T-helper 17 cell (primary cell): ENCODE data around the gene COBL. TPM values are rescaled to one million over a fixed set of nuclear protein-coding genes. Genes with fewer than 3 reads are reported as not detected.
"Not testable (repeated sequence)": the region's sequence is repeated elsewhere in the genome, so short reads cannot be mapped to it uniquely, and the experiment has no call there.

Experiments used
- ATAC-seq: fragments of 150-1000 bp; cut with Tn5 transposase; 2 replicates; pipeline ENCODE4 v1.10.0; 2021; ENCODE audit warnings: mild to moderate bottlenecking, moderate library complexity
- DNase-seq, 3 donors: peaks; one replicate each; pipeline versions ENCODE4 v3.0.0 to v3.0.0-alpha.2; 2020 to 2021
- H3K9me3 ChIP-seq: one replicate; pipeline ENCODE4 v1.7.0; 2013; ENCODE audit warnings: low read length, mild to moderate bottlenecking; ENCODE audit not compliant: control insufficient read depth, poor library complexity, severe bottlenecking
- H3K27ac Mint-ChIP-seq: one replicate; pipeline ENCODE4 v1.8.0; 2022; ENCODE audit warnings: mild to moderate bottlenecking, moderate library complexity, mixed read lengths
- H3K27me3 Mint-ChIP-seq: one replicate; pipeline ENCODE4 v1.8.0; 2022; ENCODE audit warnings: mixed read lengths
- H3K36me3 Mint-ChIP-seq: one replicate; pipeline ENCODE4 v1.8.0; 2022; ENCODE audit warnings: low read depth, mixed read lengths
- H3K4me1 Mint-ChIP-seq: one replicate; pipeline ENCODE4 v1.8.0; 2022; ENCODE audit warnings: mild to moderate bottlenecking, mixed read lengths
- H3K4me3 Mint-ChIP-seq: one replicate; pipeline ENCODE4 v1.8.0; 2022; ENCODE audit warnings: mild to moderate bottlenecking, moderate library complexity, mixed read lengths
- total RNA-seq, 4 donors: library from RNA in 2 of 4; stranded (reverse) in 2 of 4; gene quantifications; one replicate each; pipeline ENCODE4 v1.2.3 and lab custom pipeline; 2022 to 2026

COBL gene
- total RNA-seq, 2 donors from 2014 or later, result not detected

GRCh38 chr7:51007551-51008505, 308.8 kb downstream of the COBL start:
- DNase-seq (no peak), ATAC-seq (no peak)
- H3K27ac Mint-ChIP-seq, result no peak overlapping the region
- H3K27me3 Mint-ChIP-seq, result peaks cover 13% of the 10 kb centered on the region
- H3K4me1 Mint-ChIP-seq, result peaks cover 2% of the 10 kb centered on the region
- no peaks in the 10 kb centered on the region for H3K9me3 ChIP-seq
- H3K36me3 Mint-ChIP-seq, result no peaks in the 10 kb centered on the region
- no peak overlapping the region for H3K4me3 Mint-ChIP-seq

- DNase-seq (no peak), ATAC-seq (no peak)
- H3K27me3 Mint-ChIP-seq, result peaks cover 6% of the 10 kb centered on the region
- no peak overlapping the region for H3K27ac Mint-ChIP-seq
- H3K9me3 ChIP-seq, result no peaks in the 10 kb centered on the region
- no peaks in the 10 kb centered on the region for H3K4me1 Mint-ChIP-seq
- H3K36me3 Mint-ChIP-seq, result no peaks in the 10 kb centered on the region
- no peak overlapping the region for H3K4me3 Mint-ChIP-seq
Measured at GRCh38 chr7:51006483-51007235, 309.9 kb downstream of the COBL start.

GRCh38 chr7:51005074-51005473, 311.5 kb downstream of the COBL start:
- ATAC-seq, result no peak
- DNase-seq, result no peak
- no peak overlapping the region for H3K27ac Mint-ChIP-seq
- no peak overlapping the region for H3K4me3 Mint-ChIP-seq
- no peaks in the 10 kb centered on the region for H3K9me3 ChIP-seq
- no peaks in the 10 kb centered on the region for H3K4me1 Mint-ChIP-seq
- peaks cover 6% of the 10 kb centered on the region for H3K27me3 Mint-ChIP-seq
- H3K36me3 Mint-ChIP-seq, result no peaks in the 10 kb centered on the region

- no peak for ATAC-seq
- no peaks in the 10 kb centered on the region for H3K36me3 Mint-ChIP-seq
- DNase-seq, result no peak
- no peaks in the 10 kb centered on the region for H3K9me3 ChIP-seq
- H3K27ac Mint-ChIP-seq, result no peak overlapping the region
- H3K4me1 Mint-ChIP-seq, result no peaks in the 10 kb centered on the region
- no peak overlapping the region for H3K4me3 Mint-ChIP-seq
- H3K27me3 Mint-ChIP-seq, result no peaks in the 10 kb centered on the region
Measured at GRCh38 chr7:51000956-51001355, 315.7 kb downstream of the COBL start.

GRCh38 chr7:50994753-50995319, 321.8 kb downstream of the COBL start:
- ATAC-seq, result no peak
- Mint-ChIP-seq H3K36me3 (no peaks in the 10 kb centered on the region), H3K4me1 (no peaks in the 10 kb centered on the region), H3K27me3 (no peaks in the 10 kb centered on the region), H3K27ac (no peak overlapping the region), H3K4me3 (no peak overlapping the region)
- DNase-seq, result no peak
- H3K9me3 ChIP-seq, result no peaks in the 10 kb centered on the region

- ATAC-seq, result not testable (repeated sequence)
Measured at GRCh38 chr7:50990214-50990613, 326.4 kb downstream of the COBL start.

GRCh38 chr7:50988988-50989387, 327.6 kb downstream of the COBL start:
- DNase-seq (no peak), ATAC-seq (no peak)
- no peaks in the 10 kb centered on the region for H3K9me3 ChIP-seq
- peaks cover 22% of the 10 kb centered on the region for H3K27me3 Mint-ChIP-seq
- no peak overlapping the region for H3K4me3 Mint-ChIP-seq
- H3K4me1 Mint-ChIP-seq, result no peaks in the 10 kb centered on the region
- no peaks in the 10 kb centered on the region for H3K36me3 Mint-ChIP-seq
- no peak overlapping the region for H3K27ac Mint-ChIP-seq

More at GRCh38 chr7:50990214-50990613, 326.4 kb downstream of the COBL start:
- not testable (repeated sequence) for H3K27ac Mint-ChIP-seq, H3K36me3 Mint-ChIP-seq, H3K4me1 Mint-ChIP-seq, H3K4me3 Mint-ChIP-seq, DNase-seq, H3K9me3 ChIP-seq
- H3K27me3 Mint-ChIP-seq, result peaks cover 11% of the 10 kb centered on the region

- H3K27ac Mint-ChIP-seq, result no peak overlapping the region
Measured at GRCh38 chr7:50988465-50988864, 328.1 kb downstream of the COBL start.

GRCh38 chr7:50985096-50985495, 331.5 kb downstream of the COBL start:
- ATAC-seq (no peak), DNase-seq (no peak)
- H3K9me3 ChIP-seq, result no peaks in the 10 kb centered on the region
- no peaks in the 10 kb centered on the region for H3K36me3 Mint-ChIP-seq
- H3K4me3 Mint-ChIP-seq, result no peak overlapping the region
- H3K27me3 Mint-ChIP-seq, result peaks cover 37% of the 10 kb centered on the region
- H3K4me1 Mint-ChIP-seq, result no peaks in the 10 kb centered on the region
- H3K27ac Mint-ChIP-seq, result no peak overlapping the region

More at GRCh38 chr7:50988465-50988864, 328.1 kb downstream of the COBL start:
- H3K9me3 ChIP-seq, result no peaks in the 10 kb centered on the region
- Mint-ChIP-seq H3K36me3 (no peaks in the 10 kb centered on the region), H3K4me3 (no peak overlapping the region), H3K27me3 (peaks cover 27% of the 10 kb centered on the region), H3K4me1 (no peaks in the 10 kb centered on the region)
- no peak for ATAC-seq
- no peak for DNase-seq

GRCh38 chr7:50983850-50984249, 332.8 kb downstream of the COBL start:
- H3K9me3 ChIP-seq, result peaks cover 2% of the 10 kb centered on the region
- H3K27me3 Mint-ChIP-seq, result peaks cover 37% of the 10 kb centered on the region
- no peak overlapping the region for H3K4me3 Mint-ChIP-seq
- H3K36me3 Mint-ChIP-seq, result no peaks in the 10 kb centered on the region
- ATAC-seq (no peak), DNase-seq (no peak)
- no peaks in the 10 kb centered on the region for H3K4me1 Mint-ChIP-seq
- H3K27ac Mint-ChIP-seq, result no peak overlapping the region

GRCh38 chr7:50982626-50983025, 334.0 kb downstream of the COBL start:
- H3K27ac Mint-ChIP-seq, result no peak overlapping the region
- ATAC-seq (no peak), DNase-seq (no peak)
- H3K36me3 Mint-ChIP-seq, result no peaks in the 10 kb centered on the region
- H3K4me1 Mint-ChIP-seq, result no peaks in the 10 kb centered on the region
- no peak overlapping the region for H3K4me3 Mint-ChIP-seq
- H3K9me3 ChIP-seq, result peaks cover 2% of the 10 kb centered on the region
- peaks cover 37% of the 10 kb centered on the region for H3K27me3 Mint-ChIP-seq

GRCh38 chr7:50981743-50982142, 334.9 kb downstream of the COBL start:
- no peaks in the 10 kb centered on the region for H3K36me3 Mint-ChIP-seq
- H3K27ac Mint-ChIP-seq, result no peak overlapping the region
- H3K27me3 Mint-ChIP-seq, result peaks cover 37% of the 10 kb centered on the region
- H3K9me3 ChIP-seq, result peaks cover 2% of the 10 kb centered on the region
- no peak for ATAC-seq
- no peak for DNase-seq
- H3K4me3 Mint-ChIP-seq, result no peak overlapping the region
- H3K4me1 Mint-ChIP-seq, result no peaks in the 10 kb centered on the region

GRCh38 chr7:50980411-50980810, 336.2 kb downstream of the COBL start:
- DNase-seq, result no peak
- H3K4me1 Mint-ChIP-seq, result no peaks in the 10 kb centered on the region
- no peak overlapping the region for H3K4me3 Mint-ChIP-seq

More at GRCh38 chr7:50980411-50980810, 336.2 kb downstream of the COBL start:
- ATAC-seq, result no peak
- H3K36me3 Mint-ChIP-seq, result no peaks in the 10 kb centered on the region
- no peak overlapping the region for H3K27ac Mint-ChIP-seq
- peaks cover 32% of the 10 kb centered on the region for H3K27me3 Mint-ChIP-seq
- H3K9me3 ChIP-seq, result peaks cover 2% of the 10 kb centered on the region
